Fibroblast of villous mesenchyme (primary cell): Measurements from ENCODE around the gene FOXJ1. TPM values are rescaled to one million over a fixed set of nuclear protein-coding genes. Genes with fewer than 3 reads are reported as not detected.

Experiments used
- DNase-seq: peaks from one replicate; pipeline ENCODE4 v3.0.0-alpha.2; 2010; ENCODE audit warnings: low read depth
- H3K4me3 ChIP-seq: 2 replicates; pipeline ENCODE4 v1.5.1; 2011; ENCODE audit warnings: low read depth, mild to moderate bottlenecking, low read length
- CTCF ChIP-seq: IDR thresholded peaks from 2 replicates; pipeline ENCODE4 v1.5.1; 2012; ENCODE audit warnings: low read depth, mild to moderate bottlenecking, low read length; ENCODE audit not compliant: insufficient read depth
- total RNA-seq: library from RNA; depleted of rRNA; stranded (reverse); fragments of >200 nt; gene quantifications from 2 replicates; pipeline ENCODE4 v1.2.3, GENCODE V29; 2012

The FOXJ1 gene
- total RNA-seq, 1 donor: not detected

- DNase-seq: no peak
- TF ChIP-seq CTCF: no peak
- no peak overlapping the region for H3K4me3 ChIP-seq
Observed at GRCh38 chr17:76154292-76154691, 13.2 kb upstream of the FOXJ1 start.

GRCh38 chr17:76153640-76154039, 12.6 kb upstream of the FOXJ1 start:
- DNase-seq: peak; percentile 51
- H3K4me3 ChIP-seq: no peak overlapping the region
- peak; percentile 50 for TF ChIP-seq CTCF

- H3K4me3 ChIP-seq: no peak overlapping the region
- no peak for DNase-seq
- TF ChIP-seq CTCF: no peak
Observed at GRCh38 chr17:76153202-76153601, 12.2 kb upstream of the FOXJ1 start.

- no peak for DNase-seq
- no peak for TF ChIP-seq CTCF
- H3K4me3 ChIP-seq: no peak overlapping the region
Observed at GRCh38 chr17:76152591-76152990, 11.5 kb upstream of the FOXJ1 start.

- DNase-seq: no peak
- H3K4me3 ChIP-seq: no peak overlapping the region
- no peak for TF ChIP-seq CTCF
Observed at GRCh38 chr17:76151896-76152454, 10.9 kb upstream of the FOXJ1 start.

GRCh38 chr17:76150712-76151622, 9.9 kb upstream of the FOXJ1 start:
- no peak overlapping the region for H3K4me3 ChIP-seq
- no peak for TF ChIP-seq CTCF
- no peak for DNase-seq

GRCh38 chr17:76149214-76149613, 8.2 kb upstream of the FOXJ1 start:
- H3K4me3 ChIP-seq: no peak overlapping the region
- TF ChIP-seq CTCF: no peak
- DNase-seq: no peak
